Mesendoderm (in vitro differentiated cells): ENCODE measurements around the gene ATP12A. TPM values are rescaled to one million over a fixed set of nuclear protein-coding genes. Genes with fewer than 3 reads are reported as not detected.

Experiments
- DNase-seq: peaks from one replicate; pipeline ENCODE4 v3.0.0; 2013
- H2AK5ac ChIP-seq: 2 replicates; pipeline ENCODE4 v1.6.1; 2013; ENCODE audit warnings: low read length, inconsistent platforms
- H2BK120ac ChIP-seq: 2 replicates; pipeline ENCODE4 v1.6.1; 2013; ENCODE audit warnings: low read depth, mild to moderate bottlenecking, low read length, moderate library complexity, mixed read lengths
- H2BK15ac ChIP-seq: replicated peaks from 2 replicates; pipeline ENCODE4 v1.6.1; 2013; ENCODE audit warnings: low read depth, mild to moderate bottlenecking, moderate library complexity
- H2BK5ac ChIP-seq: 2 replicates; pipeline ENCODE4 v1.6.1; 2013; ENCODE audit warnings: low read length, inconsistent platforms
- H3K18ac ChIP-seq: 2 replicates; pipeline ENCODE4 v1.6.1; 2013; ENCODE audit warnings: mild to moderate bottlenecking, low read length, mixed read lengths
- H3K23ac ChIP-seq: one replicate; pipeline ENCODE4 v1.6.1; 2013; ENCODE audit warnings: low read length
- H3K27ac ChIP-seq: 2 replicates; pipeline ENCODE4 v1.5.1; 2013; ENCODE audit warnings: low read depth, mild to moderate bottlenecking, inconsistent platforms, low read length, moderate library complexity
- H3K27me3 ChIP-seq: 2 replicates; pipeline ENCODE4 v1.6.1; 2013; ENCODE audit warnings: low read length, control low read depth, mild to moderate bottlenecking, inconsistent platforms; ENCODE audit not compliant: insufficient read depth, poor library complexity
- H3K36me3 ChIP-seq: 2 replicates; pipeline ENCODE4 v1.6.1; 2013; ENCODE audit warnings: low read length, inconsistent platforms; ENCODE audit not compliant: control insufficient read depth, insufficient read depth
- H3K4ac ChIP-seq: one replicate; pipeline ENCODE4 v1.6.1; 2013; ENCODE audit warnings: low read depth, mild to moderate bottlenecking, low read length, moderate library complexity
- H3K4me1 ChIP-seq: 2 replicates; pipeline ENCODE4 v1.6.1; 2013; ENCODE audit warnings: low read depth, low read length, inconsistent platforms; ENCODE audit not compliant: control insufficient read depth
- H3K4me2 ChIP-seq: 2 replicates; pipeline ENCODE4 v1.6.1; 2013; ENCODE audit warnings: low read length
- H3K4me3 ChIP-seq: 2 replicates; pipeline ENCODE4 v1.5.1; 2013; ENCODE audit warnings: mild to moderate bottlenecking, low read length
- H3K56ac ChIP-seq: one replicate; pipeline ENCODE4 v1.6.1; 2013; ENCODE audit warnings: low read length
- H3K79me1 ChIP-seq: 2 replicates; pipeline ENCODE4 v1.6.1; 2013; ENCODE audit warnings: low read length, inconsistent platforms
- H3K79me2 ChIP-seq: 2 replicates; pipeline ENCODE4 v1.6.1; 2013; ENCODE audit warnings: mild to moderate bottlenecking, low read length; ENCODE audit not compliant: control insufficient read depth, insufficient read depth
- H3K9ac ChIP-seq: 2 replicates; pipeline ENCODE4 v1.6.1; 2013; ENCODE audit warnings: low read length, inconsistent platforms
- H4K5ac ChIP-seq: one replicate; pipeline ENCODE4 v1.6.1; 2013; ENCODE audit warnings: low read length
- H4K8ac ChIP-seq: one replicate; pipeline ENCODE4 v1.6.1; 2013; ENCODE audit warnings: low read depth, mild to moderate bottlenecking, control low read depth, low read length, moderate library complexity
- WGBS: extraction: QIAGEN DNeasy Blood & Tissue Kit; methylation state at CpG from one replicate; pipeline ENCODE4 v1.1.7; 2013; ENCODE audit warnings: low lambda C conversion rate, missing lambda C conversion rate; ENCODE audit not compliant: insufficient coverage; ENCODE audit errors: extremely low coverage; 5-methylcytosine and 5-hydroxymethylcytosine counted together
- small RNA-seq: library from polyadenylated mRNA; stranded (forward); fragments of <200 nt; extraction: miRNeasy Mini kit (QIAGEN cat#:217004); gene quantifications from one replicate; pipeline ENCODE3, GENCODE V24; 2013; ENCODE audit not compliant: insufficient read depth

The ATP12A gene

GRCh38 chr13:24748061-24748400 lies 67.8 kb downstream of the ATP12A start:
- H3K27ac ChIP-seq = no peak overlapping the region
- H3K4ac ChIP-seq = no peak overlapping the region
- WGBS = no CpG with 5 or more reads among the region's 10 CpGs
- no peaks in the 10 kb centered on the region for H3K36me3 ChIP-seq
- peak; percentile 22 for DNase-seq
- no peak overlapping the region for H3K18ac ChIP-seq
- H2BK120ac ChIP-seq = no peak overlapping the region
- H3K56ac ChIP-seq = peak overlapping the region; percentile 43
- no peaks in the 10 kb centered on the region for H3K4me1 ChIP-seq
- H2AK5ac ChIP-seq = no peak overlapping the region
- H3K23ac ChIP-seq = no peak overlapping the region
- H4K5ac ChIP-seq = no peak overlapping the region
- peaks cover 6% of the 10 kb centered on the region for H3K27me3 ChIP-seq
- H3K79me1 ChIP-seq = no peaks in the 10 kb centered on the region
- no peak overlapping the region for H4K8ac ChIP-seq
- H2BK5ac ChIP-seq = no peak overlapping the region
- H3K79me2 ChIP-seq = no peaks in the 10 kb centered on the region
- no peak overlapping the region for H3K9ac ChIP-seq
- H3K4me2 ChIP-seq = peak overlapping the region; percentile 44
- no peak overlapping the region for H2BK15ac ChIP-seq
- no peak overlapping the region for H3K4me3 ChIP-seq

- no peak overlapping the region for H3K9ac ChIP-seq
- no peak overlapping the region for H2BK120ac ChIP-seq
- H3K56ac ChIP-seq = no peak overlapping the region
- no peak overlapping the region for H3K4ac ChIP-seq
- H2BK15ac ChIP-seq = no peak overlapping the region
- H2BK5ac ChIP-seq = no peak overlapping the region
- no peak overlapping the region for H3K27ac ChIP-seq
- no peak overlapping the region for H3K23ac ChIP-seq
- no peaks in the 10 kb centered on the region for H3K4me1 ChIP-seq
- no peak overlapping the region for H4K5ac ChIP-seq
- H2AK5ac ChIP-seq = no peak overlapping the region
- H3K18ac ChIP-seq = no peak overlapping the region
- H3K79me1 ChIP-seq = no peaks in the 10 kb centered on the region
- no peak for DNase-seq
- no peaks in the 10 kb centered on the region for H3K27me3 ChIP-seq
- no peak overlapping the region for H3K4me2 ChIP-seq
- no peaks in the 10 kb centered on the region for H3K36me3 ChIP-seq
- no peak overlapping the region for H3K4me3 ChIP-seq
- H3K79me2 ChIP-seq = no peaks in the 10 kb centered on the region
- H4K8ac ChIP-seq = no peak overlapping the region
Observed at GRCh38 chr13:24759197-24759596, 79.0 kb downstream of the ATP12A start.

Small RNAs within 50 kb of the gene (small RNA-seq; reads per million reads assigned to genes)
- gene RNY1P7 = not detected
